HG03439 (cell line): Measurements from ENCODE around the gene SLC66A2.
A peak's percentile ranks its signal among the peaks of the same experiment; 100 is the strongest.
"Not testable (repeated sequence)": the region's sequence is repeated elsewhere in the genome, so short reads cannot be mapped to it uniquely, and the experiment has no call there.

Experiments used
- ATAC-seq: cut with Tn5 transposase; IDR thresholded peaks from one replicate; pipeline ENCODE4 v1.9.1; 2021; ENCODE audit warnings: mild to moderate bottlenecking, moderate library complexity; ENCODE audit not compliant: unreplicated experiment

Gene SLC66A2

DNA sequence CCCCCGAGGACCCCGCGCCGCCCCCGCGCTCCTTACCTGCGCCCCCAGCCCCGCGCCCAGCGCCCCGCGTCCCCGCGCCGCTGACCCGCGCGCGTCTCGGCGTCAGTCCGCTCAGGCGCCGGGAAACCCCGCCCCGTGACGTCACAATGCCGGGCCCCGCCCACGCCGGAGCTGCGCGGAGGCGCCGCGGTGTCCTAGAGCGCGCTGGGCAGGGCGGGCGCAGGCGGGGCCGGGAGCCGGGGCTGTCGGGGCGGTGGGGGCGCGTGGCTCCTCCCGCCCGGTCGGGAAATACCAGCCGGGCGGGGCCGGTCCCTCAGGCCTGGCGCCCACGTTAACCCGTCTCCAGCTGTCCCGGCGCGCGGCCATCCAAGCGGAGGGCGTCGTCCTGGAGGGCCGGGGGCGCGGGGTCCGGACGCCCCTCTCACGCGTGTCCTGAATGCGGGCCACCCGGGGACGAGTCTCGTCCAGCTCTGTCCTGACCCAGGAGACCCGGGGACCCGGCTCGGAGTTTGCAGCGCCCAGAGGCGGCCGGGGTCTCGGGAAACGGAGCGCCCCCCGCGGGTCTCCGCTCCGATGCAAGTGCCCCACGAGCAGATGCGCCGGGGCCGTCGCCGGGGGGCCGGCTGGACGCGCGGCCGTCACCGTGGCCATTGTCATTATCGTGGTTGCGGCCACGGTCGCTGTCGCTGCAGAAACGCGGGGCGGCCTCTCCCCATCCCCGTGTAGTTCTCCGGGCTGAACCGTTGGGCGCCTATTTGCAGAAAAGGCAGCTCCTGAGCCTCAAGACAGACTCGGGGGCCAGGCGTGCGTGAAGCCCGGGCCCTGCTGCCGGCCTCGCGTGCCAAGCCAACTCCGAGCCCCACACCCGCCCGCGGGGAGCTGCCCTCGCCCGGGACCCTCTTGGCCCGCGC lies at the start of gene SLC66A2:
TSS of gene SLC66A2 (minus strand) at position 109 of the 911 bp plus-strand sequence. CDS start 727 bp downstream, outside the sequence.
- ATAC-seq, result peak; percentile 74

DNA sequence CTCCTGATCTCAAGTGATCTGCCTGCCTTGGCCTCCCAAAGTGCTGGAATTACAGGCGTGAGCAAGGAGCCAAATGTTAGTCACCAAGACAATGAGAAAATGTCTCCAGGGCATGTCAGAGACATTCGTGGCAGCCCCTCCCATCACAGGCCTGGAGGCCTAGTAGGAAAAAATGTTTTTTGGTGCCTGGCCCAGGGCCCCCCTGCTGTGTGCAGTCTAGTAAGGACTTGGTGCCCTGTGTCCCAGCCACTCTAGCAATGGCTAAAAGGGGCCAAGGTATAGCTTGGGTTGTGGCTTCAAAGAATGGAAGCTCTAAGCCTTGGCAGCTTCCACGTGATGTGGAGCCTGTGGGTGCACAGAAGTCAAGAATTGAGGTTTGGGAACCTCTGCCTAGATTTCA lies 49.4 kb upstream of the SLC66A2 start:
- ATAC-seq, result no peak

DNA sequence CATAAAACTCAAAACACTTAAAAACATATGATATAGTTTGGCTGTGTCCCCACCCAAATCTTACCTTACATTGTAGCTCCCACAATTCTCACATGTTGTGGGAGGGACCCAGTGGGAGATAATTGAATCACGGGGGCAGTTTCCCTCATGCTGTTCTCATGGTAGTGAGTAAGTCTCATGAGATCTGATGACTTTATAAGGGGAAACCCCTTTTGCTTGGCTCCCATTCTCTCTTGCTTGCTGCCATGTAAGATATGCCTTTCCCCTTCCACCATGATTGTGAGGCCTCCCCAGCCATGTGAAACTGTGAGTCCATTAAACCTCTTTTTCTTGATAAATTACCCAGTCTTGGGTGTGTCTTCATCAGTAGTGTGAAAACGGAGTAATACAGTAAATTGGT lies 48.2 kb upstream of the SLC66A2 start:
- not testable (repeated sequence) for ATAC-seq

GRCh38 chr18:79991494-79991893 lies 40.0 kb upstream of the SLC66A2 start:
- ATAC-seq, result no peak

DNA sequence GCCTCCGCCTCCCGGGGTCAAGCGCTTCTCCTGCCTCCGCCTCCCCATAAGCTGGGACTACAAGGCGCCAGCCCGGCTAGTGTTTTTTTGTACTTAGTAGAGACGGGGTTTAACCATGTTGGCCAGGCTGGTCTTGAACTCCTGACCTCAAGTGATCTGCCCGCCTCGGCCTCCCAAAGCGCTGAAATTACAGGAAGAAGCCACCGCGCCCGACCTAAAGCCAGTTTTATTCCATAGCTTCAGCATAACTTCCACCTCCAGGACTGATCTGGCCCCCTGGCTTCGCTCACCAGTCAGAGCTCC lies 37.7 kb upstream of the SLC66A2 start:
- ATAC-seq, result no peak

DNA sequence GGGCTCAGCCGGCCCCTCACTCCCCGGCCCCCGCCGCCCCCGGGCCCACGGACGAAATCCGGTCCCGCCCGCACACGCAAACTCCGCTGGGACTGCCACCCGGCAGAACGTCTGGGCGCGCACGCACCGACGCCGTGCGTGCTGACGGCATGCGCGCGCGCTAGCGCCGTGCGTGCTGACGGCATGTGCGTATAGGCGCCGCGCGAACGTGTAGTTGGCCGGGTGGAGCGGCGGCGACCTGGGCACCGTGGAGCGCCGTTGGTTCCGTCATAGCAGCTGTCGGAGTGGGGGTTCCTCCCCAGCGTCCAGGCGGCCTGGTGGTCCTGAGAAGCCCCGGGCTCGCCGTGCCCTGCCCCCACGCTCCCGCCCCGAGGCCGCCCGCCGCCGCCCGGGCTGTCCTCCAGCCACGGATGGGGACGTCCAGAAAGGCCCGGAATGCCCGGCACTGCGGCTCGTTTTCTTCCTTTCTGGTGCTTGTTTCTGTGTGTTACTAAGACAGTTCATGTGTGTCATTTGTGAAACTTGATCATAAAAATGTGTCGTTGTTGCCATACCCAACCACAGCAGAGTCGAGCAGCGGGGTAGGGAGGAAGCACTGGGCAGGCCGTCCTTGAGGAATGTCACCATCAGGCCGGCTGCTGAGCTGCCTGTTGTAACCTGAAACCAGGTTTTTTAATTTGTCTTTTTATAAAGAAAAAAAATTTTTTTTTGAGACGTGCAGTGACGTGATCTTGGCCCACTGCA lies 37.2 kb upstream of the SLC66A2 start, which contains the start of gene TXNL4A:
TSS of gene TXNL4A (minus strand) at position 113 of the 744 bp plus-strand sequence. CDS start 171 bp downstream, outside the sequence.
- peak; percentile 97 for ATAC-seq

GRCh38 chr18:79988071-79988450 lies 36.6 kb upstream of the SLC66A2 start:
- peak; percentile 62 for ATAC-seq

DNA sequence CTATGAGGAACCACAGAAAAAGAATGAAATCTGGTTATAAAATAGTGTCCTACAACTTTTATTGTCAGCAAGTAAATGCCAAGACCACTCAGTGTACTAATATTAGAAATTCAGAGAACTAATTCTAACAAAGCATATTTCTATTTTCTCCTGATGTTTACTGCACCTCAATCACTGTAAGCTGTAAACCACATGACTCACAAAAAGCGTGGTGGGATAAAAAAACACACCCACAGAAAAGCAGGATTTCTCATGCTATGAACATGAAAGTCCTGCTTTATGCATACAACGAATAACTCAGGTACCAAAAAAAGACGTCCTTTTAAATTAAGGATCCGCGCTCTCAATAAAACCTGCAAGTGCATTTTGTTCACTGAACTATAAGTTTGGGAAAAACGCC lies 36.1 kb upstream of the SLC66A2 start:
- ATAC-seq, result no peak

- ATAC-seq, result no peak
Observed at GRCh38 chr18:79986726-79987125, 35.3 kb upstream of the SLC66A2 start.

DNA sequence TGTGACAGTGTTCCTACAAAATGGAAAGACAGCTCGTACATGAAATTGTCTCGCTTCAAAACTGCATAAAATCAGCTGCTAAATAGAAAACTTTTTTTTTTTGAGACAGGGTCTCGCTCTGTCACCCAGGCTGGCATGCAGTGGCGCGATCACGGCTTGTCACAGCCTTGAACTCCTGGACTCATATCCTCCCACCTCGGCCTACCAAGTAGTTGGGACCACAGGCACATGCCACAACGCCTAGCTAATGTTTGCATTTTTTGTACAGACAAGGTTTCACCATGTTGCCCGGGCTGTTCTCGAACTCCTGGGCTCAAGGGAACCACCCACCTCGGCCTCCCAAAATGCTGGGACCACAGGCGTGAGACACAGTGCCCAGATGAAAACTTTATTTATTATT lies 33.7 kb upstream of the SLC66A2 start:
- no peak for ATAC-seq

DNA sequence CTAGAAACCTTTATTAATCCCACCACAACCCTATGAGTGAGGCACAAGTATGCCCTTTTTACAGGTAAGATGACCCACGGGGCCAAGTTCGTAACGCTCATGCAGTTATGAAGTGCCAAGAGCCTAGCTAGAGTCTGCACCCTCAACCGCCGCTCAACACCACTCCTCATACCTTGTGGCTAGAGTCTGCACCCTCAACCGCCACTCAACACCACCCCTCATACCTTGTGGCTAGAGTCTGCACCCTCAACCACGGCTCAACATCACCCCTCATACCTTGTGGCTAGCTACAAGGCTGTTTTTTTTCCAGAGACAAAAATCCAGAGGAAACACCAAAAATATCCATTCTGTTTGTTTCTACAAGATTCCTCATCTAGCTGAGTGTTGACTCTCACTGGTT lies 32.3 kb upstream of the SLC66A2 start:
- no peak for ATAC-seq

- no peak for ATAC-seq
Observed at GRCh38 chr18:79983253-79983652, 31.8 kb upstream of the SLC66A2 start.

DNA sequence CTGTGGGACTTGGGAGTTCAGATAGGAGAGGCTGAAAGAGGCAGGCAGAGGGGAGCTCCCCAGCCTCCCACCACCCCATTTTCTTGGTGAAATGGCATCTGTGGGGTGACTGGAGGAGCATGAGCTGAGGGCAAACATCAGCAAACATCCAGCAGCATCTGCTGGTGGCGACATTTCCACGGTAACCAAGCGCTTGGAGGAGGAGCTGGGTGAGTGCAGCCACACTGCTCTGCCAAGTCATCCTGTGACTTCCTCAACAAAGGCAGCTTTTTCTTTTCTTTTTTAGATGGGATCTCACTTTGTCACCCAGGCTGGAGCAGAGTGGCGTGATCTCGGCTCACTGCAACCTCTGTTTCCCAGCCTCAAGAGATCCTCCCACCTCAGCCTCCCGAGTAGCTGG lies 31.3 kb upstream of the SLC66A2 start:
- ATAC-seq, result no peak

- no peak for ATAC-seq
Observed at GRCh38 chr18:79980585-79980984, 29.1 kb upstream of the SLC66A2 start.

- ATAC-seq, result no peak
Observed at GRCh38 chr18:79979843-79980242, 28.4 kb upstream of the SLC66A2 start.

DNA sequence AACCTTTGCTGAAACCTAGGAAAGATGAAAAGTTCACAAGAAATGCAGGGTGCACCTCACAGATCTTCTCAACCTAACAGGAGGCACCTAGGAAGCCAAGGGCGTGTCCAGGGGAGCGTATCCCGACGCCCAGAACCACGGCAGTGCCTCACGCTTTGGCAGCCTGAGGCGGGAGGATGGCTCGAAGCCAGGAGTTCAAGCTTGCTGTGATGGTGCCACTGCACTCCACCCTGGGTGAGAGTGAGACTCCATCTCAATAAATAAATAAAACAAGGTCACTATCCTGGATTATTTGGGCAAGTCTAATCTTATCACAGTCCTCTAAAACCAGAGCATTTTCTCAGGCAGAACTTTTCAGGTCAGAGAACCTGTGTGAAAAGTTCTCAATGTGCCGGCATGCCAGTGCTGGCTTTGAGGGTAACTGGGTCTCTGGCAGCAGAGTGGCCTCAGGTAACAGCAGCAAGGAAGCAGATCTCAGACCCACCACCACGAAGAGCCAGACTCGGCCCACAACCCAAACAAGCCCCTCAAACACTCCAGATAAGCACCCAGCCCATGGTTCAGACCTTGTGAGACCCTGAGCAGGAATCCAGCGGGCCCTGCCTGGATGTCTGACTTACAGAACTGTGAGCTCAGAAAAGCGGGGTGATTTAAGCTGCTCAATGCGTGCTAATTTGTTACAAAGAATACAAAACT lies 24.7 kb upstream of the SLC66A2 start:
- ATAC-seq, result no peak

DNA sequence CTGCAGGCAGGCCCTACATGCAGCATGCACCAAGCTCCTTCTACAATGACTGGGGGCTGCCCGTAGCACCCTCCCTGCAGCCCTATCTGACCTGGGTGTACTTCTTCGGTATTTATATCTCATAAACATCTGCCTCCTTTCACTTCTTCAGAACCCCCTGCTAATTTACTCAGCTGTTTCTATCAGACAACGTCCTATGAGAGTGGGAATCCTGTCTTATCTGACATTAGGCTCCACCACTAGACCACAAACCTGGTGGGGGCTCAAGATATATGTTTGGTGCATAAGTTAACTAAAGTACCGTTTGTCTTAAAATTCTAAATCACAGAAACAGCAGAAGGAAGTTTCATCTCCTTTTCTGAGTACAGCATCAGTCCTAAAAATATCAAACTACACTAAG lies 23.6 kb upstream of the SLC66A2 start:
- no peak for ATAC-seq

GRCh38 chr18:79974025-79974654 lies 22.7 kb upstream of the SLC66A2 start:
- ATAC-seq, result no peak

- no peak for ATAC-seq
Observed at GRCh38 chr18:79973517-79973916, 22.1 kb upstream of the SLC66A2 start.

- ATAC-seq, result no peak
Observed at GRCh38 chr18:79972720-79973119, 21.3 kb upstream of the SLC66A2 start.

DNA sequence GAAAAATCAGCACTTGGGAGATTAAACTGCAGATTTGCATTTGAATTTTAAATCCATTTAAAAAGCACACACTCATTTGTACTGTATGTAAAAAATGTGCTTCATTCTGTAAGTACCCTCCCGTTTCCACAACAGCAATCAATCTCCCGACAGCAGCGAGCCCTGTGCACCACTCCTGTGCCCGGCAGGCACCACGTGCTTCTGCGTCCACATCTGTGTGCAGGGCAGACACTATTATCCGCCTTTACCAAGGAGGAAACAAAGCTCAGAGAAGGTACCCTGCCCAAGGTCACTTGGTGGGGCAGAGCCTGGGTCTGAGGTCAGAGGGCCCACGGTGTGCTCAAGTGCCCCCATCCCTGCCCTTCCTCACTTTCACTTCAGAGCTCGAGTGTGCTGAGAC lies 20.5 kb upstream of the SLC66A2 start:
- ATAC-seq, result no peak
